GM18858 (cell line): ENCODE results near the gene PVALB.

Experiments
- ATAC-seq: cut with Tn5 transposase; IDR thresholded peaks from one replicate; pipeline ENCODE4 v1.9.1; 2021; ENCODE audit not compliant: unreplicated experiment

The PVALB gene

GRCh38 chr22:36775964-36776669 lies 40.7 kb downstream of the PVALB start, which contains the start of gene IFT27:
Gene IFT27 (minus strand): TSS chr22:36776119. CDS start chr22:36775707, 412 bp downstream.
- ATAC-seq: peak; percentile 89

GRCh38 chr22:36775586-36775963 lies 41.3 kb downstream of the PVALB start:
- no peak for ATAC-seq

- ATAC-seq: no peak
These were observed 42.9 kb downstream of the PVALB start for GRCh38 chr22:36773935-36774334.

- ATAC-seq: no peak
These were observed 44.4 kb downstream of the PVALB start for GRCh38 chr22:36772451-36772850.

- ATAC-seq: no peak
These were observed 45.3 kb downstream of the PVALB start for GRCh38 chr22:36771356-36772063.

- no peak for ATAC-seq
These were observed 46.2 kb downstream of the PVALB start for GRCh38 chr22:36770513-36771231.

GRCh38 chr22:36769541-36770512 lies 47.0 kb downstream of the PVALB start:
- ATAC-seq: no peak

- ATAC-seq: no peak
These were observed 48.2 kb downstream of the PVALB start for GRCh38 chr22:36768616-36769015.

- no peak for ATAC-seq
These were observed 48.7 kb downstream of the PVALB start for GRCh38 chr22:36768141-36768540.

GRCh38 chr22:36767035-36767775 lies 49.6 kb downstream of the PVALB start:
- no peak for ATAC-seq

GRCh38 chr22:36765943-36766450 lies 50.8 kb downstream of the PVALB start:
- no peak for ATAC-seq

- no peak for ATAC-seq
These were observed 51.5 kb downstream of the PVALB start for GRCh38 chr22:36765131-36765942.

- ATAC-seq: no peak
These were observed 52.2 kb downstream of the PVALB start for GRCh38 chr22:36764641-36765040.

GRCh38 chr22:36764060-36764459 lies 52.8 kb downstream of the PVALB start:
- no peak for ATAC-seq

GRCh38 chr22:36763576-36763975 lies 53.3 kb downstream of the PVALB start:
- ATAC-seq: no peak

GRCh38 chr22:36762687-36763260 lies 54.1 kb downstream of the PVALB start:
- no peak for ATAC-seq

GRCh38 chr22:36761553-36762240 lies 55.1 kb downstream of the PVALB start:
- no peak for ATAC-seq

GRCh38 chr22:36760786-36761185 lies 56.0 kb downstream of the PVALB start:
- ATAC-seq: no peak
